Fibroblast of upper back skin (primary cell): ENCODE data around the gene ADGRF1.

Experiments
- DNase-seq: peaks from one replicate; pipeline ENCODE4 v3.0.0-alpha.2; 2013

Gene ADGRF1

GRCh38 chr6:46973029-46973428, 69.1 kb downstream of the ADGRF1 start:
- no peak for DNase-seq

GRCh38 chr6:46972531-46972930, 69.6 kb downstream of the ADGRF1 start:
- DNase-seq: no peak

- peak; percentile 10 for DNase-seq
These were observed 72.9 kb downstream of the ADGRF1 start for GRCh38 chr6:46969206-46969605.

GRCh38 chr6:46967826-46968349, 74.2 kb downstream of the ADGRF1 start:
- DNase-seq: no peak

GRCh38 chr6:46964716-46965519, 77.2 kb downstream of the ADGRF1 start:
- no peak for DNase-seq

- peak; percentile 27 for DNase-seq
These were observed 78.5 kb downstream of the ADGRF1 start for GRCh38 chr6:46963626-46964025.

GRCh38 chr6:46963039-46963438, 79.1 kb downstream of the ADGRF1 start:
- no peak for DNase-seq

- no peak for DNase-seq
These were observed 80.4 kb downstream of the ADGRF1 start for GRCh38 chr6:46961711-46962110.

- no peak for DNase-seq
These were observed 80.9 kb downstream of the ADGRF1 start for GRCh38 chr6:46961232-46961631.

GRCh38 chr6:46959419-46959818, 82.7 kb downstream of the ADGRF1 start:
- no peak for DNase-seq

GRCh38 chr6:46956409-46956808, 85.7 kb downstream of the ADGRF1 start:
- no peak for DNase-seq

GRCh38 chr6:46954837-46955451, 87.2 kb downstream of the ADGRF1 start:
- no peak for DNase-seq

GRCh38 chr6:46953921-46954320, 88.2 kb downstream of the ADGRF1 start:
- DNase-seq: no peak

- no peak for DNase-seq
These were observed 92.4 kb downstream of the ADGRF1 start for GRCh38 chr6:46949632-46950280.

GRCh38 chr6:46948699-46949098, 93.4 kb downstream of the ADGRF1 start:
- DNase-seq: peak; percentile 9
